ENCODE measurements around the gene MAD1L1. TPM values are rescaled to one million over a fixed set of nuclear protein-coding genes. Genes with fewer than 3 reads are reported as not detected.

Gene MAD1L1
- total and polyA plus RNA-seq, 2 donors (not counting 3 experiments of a cell fraction or from before 2014, with no cell fraction given): 34.1 to 42.3 TPM

DNA sequence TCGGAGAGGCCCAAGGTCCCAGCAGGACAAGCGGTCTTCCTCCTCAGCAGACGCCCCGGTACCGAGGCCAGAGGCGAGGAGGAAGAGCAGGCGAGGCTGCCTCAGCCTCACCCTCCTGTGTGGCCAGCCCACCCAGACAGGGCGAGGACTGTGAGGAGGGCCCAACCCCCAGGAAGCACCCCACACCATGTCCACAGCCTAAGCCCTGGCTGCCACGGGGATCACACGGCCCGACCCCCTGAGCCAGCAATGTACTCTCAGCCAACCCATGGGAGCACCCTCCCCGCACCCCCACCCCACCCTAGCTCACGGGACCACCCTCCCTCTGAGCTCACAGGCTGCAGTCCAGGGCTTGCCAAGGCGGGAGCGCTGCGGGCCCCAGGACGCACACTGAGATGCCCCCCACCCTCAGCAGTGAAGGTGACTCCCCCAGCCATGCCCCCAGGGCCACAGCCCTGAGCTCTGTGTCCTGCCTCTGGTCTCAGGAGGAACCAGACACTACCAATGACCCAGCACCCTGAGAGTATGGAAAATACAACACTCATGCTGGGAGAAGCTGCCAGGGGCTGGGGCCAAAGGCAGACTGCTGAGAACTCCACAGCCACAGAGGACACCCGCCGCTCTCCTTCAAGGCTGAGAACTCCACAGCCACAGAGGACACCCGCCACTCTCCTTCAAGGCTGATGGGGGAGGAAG, 93.6 kb downstream of the MAD1L1 start:
- no peak for DNase-seq (ENCODE audit: low read depth, low spot score)
- BruUV-seq (replicated peaks): no TSS peak

More for the DNA sequence above, 93.6 kb downstream of the MAD1L1 start:
- Histone ChIP-seq H3K27ac (ENCODE audit: insufficient read depth, low read depth, low read length) (no peak overlapping the region), H3K36me3 (ENCODE audit: control insufficient read depth in 2 of 2, extremely low read depth in 1 of 2, insufficient read depth in 2 of 2, low read length in 2 of 2) (peaks cover 0 to 9% of the 10 kb centered on the region in 2 experiments), H2AFZ (ENCODE audit: low read depth, low read length) (no peak overlapping the region), H3K9me3 (replicated peaks; ENCODE audit: control insufficient read depth, insufficient read depth, low read length) (no peaks in the 10 kb centered on the region), H3K9ac (replicated peaks; ENCODE audit: extremely low read depth, insufficient read depth, low read length) (no peak overlapping the region), H3K9me1 (replicated peaks; ENCODE audit: control insufficient read depth, extremely low read depth, insufficient read depth, low read length) (no peaks in the 10 kb centered on the region), H3K79me2 (ENCODE audit: control insufficient read depth, insufficient read depth, low read length) (no peaks in the 10 kb centered on the region), H3K4me3 (replicated peaks in 1 of 3; ENCODE audit: insufficient read depth in 1 of 3, low read depth in 1 of 3, low read length in 3 of 3) (no peak overlapping the region), H4K20me1 (replicated peaks; ENCODE audit: control insufficient read depth, extremely low read depth, insufficient read depth, low read length) (no peaks in the 10 kb centered on the region), H3K27me3 (ENCODE audit: control insufficient read depth in 2 of 2, insufficient read depth in 2 of 2, low read length in 2 of 2) (no peaks in the 10 kb centered on the region), H3K4me1 (ENCODE audit: control insufficient read depth, extremely low read depth, insufficient read depth, low read length) (no peaks in the 10 kb centered on the region), H3K4me2 (ENCODE audit: insufficient read depth, low read length) (no peak overlapping the region)
- ChIA-PET CTCF (no interaction called here), POLR2A (no interaction called here)
- no peak for FAIRE-seq
- no peak for TF ChIP-seq FOS (IDR thresholded peaks at IDR 0.05; ENCODE audit: borderline replicate concordance, insufficient read depth, low read length)
- no peak for TF ChIP-seq JUN (IDR thresholded peaks at IDR 0.05; ENCODE audit: borderline replicate concordance, insufficient read depth, insufficient read length, low read depth)
- TF ChIP-seq, protein P1, sequence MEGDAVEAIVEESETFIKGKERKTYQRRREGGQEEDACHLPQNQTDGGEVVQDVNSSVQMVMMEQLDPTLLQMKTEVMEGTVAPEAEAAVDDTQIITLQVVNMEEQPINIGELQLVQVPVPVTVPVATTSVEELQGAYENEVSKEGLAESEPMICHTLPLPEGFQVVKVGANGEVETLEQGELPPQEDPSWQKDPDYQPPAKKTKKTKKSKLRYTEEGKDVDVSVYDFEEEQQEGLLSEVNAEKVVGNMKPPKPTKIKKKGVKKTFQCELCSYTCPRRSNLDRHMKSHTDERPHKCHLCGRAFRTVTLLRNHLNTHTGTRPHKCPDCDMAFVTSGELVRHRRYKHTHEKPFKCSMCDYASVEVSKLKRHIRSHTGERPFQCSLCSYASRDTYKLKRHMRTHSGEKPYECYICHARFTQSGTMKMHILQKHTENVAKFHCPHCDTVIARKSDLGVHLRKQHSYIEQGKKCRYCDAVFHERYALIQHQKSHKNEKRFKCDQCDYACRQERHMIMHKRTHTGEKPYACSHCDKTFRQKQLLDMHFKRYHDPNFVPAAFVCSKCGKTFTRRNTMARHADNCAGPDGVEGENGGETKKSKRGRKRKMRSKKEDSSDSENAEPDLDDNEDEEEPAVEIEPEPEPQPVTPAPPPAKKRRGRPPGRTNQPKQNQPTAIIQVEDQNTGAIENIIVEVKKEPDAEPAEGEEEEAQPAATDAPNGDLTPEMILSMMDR (IDR thresholded peaks at IDR 0.05; ENCODE audit: extremely low read depth in 1 of 2, insufficient read depth in 1 of 2, low read depth in 1 of 2, low read length in 2 of 2): no peak
- no peak for TF ChIP-seq EZH2 (IDR thresholded peaks at IDR 0.05; ENCODE audit: borderline replicate concordance, low read depth, low read length, severe bottlenecking)
- TF ChIP-seq, protein P2, sequence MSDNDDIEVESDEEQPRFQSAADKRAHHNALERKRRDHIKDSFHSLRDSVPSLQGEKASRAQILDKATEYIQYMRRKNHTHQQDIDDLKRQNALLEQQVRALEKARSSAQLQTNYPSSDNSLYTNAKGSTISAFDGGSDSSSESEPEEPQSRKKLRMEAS (IDR thresholded peaks at IDR 0.05; ENCODE audit: insufficient read depth, insufficient read length): no peak
- no peak for TF ChIP-seq POLR2AphosphoS5 (IDR thresholded peaks at IDR 0.05; ENCODE audit: insufficient read depth, low read depth, low read length)
- TF ChIP-seq GATA2 (IDR thresholded peaks at IDR 0.05; ENCODE audit: insufficient read depth, insufficient read length, low read depth, low read length): no peak
- TF ChIP-seq MYC (IDR thresholded peaks at IDR 0.05; ENCODE audit: low read depth, low read length): no peak
- no peak for TF ChIP-seq POLR2A (IDR thresholded peaks at IDR 0.05; ENCODE audit: low read depth, low read length)
- dilution Hi-C loops (cut with MboI; ENCODE audit: extremely low pct_ligation_motif_present, low sequenced_read_pairs): no loop called here
- intact Hi-C loops (cut with micrococcal nuclease): no loop called here
